Islet of Langerhans (tissue), 1 donor: ENCODE measurements around the gene LIPG.

ENCODE experiments used
- FAIRE-seq: peaks from one replicate; lab custom pipeline; 2011; peaks lifted over from hg19 to GRCh38; lab: Jason Lieb, UNC

The LIPG gene

DNA sequence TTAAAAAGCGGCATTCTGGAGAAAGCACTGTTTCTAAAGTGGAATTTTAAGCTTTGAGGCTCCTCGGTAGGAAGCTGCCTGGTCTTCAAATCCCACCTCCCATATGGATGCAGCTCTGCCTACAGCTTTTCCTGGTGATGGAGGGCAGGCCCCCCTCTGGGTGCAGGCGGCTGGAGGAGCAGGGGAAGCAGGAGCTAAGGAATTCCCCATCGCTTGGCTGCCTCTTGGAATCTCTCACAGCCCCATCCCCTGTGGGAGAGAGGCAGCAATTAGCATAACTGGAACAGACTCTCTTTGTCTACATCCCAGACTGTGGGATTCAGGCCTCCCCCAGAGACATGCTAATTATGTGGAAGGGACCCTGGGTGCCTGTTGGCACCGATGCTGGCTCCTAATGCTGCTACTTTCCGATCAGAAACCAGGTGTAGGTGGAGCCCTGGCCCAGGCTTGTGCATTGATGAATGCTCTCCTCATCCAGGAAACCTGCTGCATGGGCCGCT is 51.3 kb downstream of the LIPG start:
- FAIRE-seq = no peak

GRCh38 chr18:49613641-49614151 is 51.8 kb downstream of the LIPG start:
- no peak for FAIRE-seq

- no peak for FAIRE-seq
These were observed 54.9 kb downstream of the LIPG start for GRCh38 chr18:49616618-49617328.

GRCh38 chr18:49617329-49617695 is 55.5 kb downstream of the LIPG start:
- no peak for FAIRE-seq

- no peak for FAIRE-seq
These were observed 56.0 kb downstream of the LIPG start for GRCh38 chr18:49617865-49618264.

DNA sequence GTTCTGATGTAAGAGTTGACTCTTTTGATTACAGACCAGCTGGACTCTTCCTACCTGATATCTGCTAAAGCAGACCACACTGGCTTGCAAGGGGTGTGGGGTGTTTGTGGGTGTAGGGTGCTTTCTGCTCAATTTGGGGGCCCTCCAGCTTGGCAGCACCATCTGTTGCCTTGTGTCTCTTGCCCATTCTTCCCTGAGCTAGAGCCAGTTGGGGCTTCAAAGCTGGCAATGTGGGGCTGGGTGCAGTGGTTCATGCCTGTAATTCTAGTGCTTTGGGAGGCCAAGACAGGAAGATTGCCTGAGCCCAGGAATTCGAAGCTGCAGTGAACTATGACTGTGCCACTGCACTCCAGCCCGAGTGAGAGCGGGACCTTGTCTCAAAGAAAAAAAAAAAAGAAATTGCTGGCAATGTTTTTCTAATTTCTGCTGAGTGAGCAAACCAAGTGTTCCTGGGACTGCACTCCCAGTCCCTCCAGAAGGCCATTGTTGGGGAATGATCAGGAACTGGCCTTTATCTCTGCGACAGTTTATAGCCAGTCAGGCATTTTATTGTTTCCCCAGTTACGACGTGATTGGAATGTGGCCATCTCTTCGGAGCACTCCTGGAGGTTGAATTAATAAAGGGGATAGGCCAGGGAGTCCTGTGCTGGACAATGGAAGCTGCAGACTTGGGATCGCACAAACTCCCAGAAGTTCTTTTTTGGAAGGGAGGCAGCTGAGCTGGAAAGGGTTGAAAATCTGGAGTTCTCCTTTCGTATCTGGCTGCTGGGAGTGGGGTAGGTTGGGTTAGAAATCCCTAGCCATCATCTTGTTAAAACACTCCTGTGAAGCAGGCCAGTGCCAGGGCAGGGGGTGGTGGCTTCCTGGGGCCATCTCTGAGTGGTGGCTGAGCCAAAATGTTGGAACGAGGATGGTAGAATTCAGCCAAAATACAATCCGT is 57.2 kb downstream of the LIPG start:
- FAIRE-seq = no peak

- FAIRE-seq = no peak
These were observed 57.9 kb downstream of the LIPG start for GRCh38 chr18:49619801-49620200.

DNA sequence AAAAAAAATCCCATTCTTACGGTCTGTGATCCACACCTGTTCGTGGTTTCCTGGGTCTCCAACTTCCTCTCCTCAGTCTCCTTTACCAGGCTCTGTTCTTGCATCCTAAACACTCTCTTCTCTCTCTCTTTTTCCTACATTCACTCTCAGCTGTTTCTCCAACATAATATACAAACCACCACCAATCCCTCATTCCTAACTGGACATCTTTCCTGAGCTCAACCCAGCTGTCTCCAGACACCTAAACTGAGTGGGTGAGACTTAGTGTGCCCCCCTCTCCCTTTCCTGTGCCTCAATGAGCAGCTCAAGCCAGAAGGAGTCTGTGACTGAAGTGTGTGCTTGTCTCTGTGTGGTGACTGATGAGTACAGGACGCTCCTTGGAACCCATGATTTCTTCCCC is 59.4 kb downstream of the LIPG start:
- FAIRE-seq = no peak

- no peak for FAIRE-seq
These were observed 60.0 kb downstream of the LIPG start for GRCh38 chr18:49621717-49622351.

DNA sequence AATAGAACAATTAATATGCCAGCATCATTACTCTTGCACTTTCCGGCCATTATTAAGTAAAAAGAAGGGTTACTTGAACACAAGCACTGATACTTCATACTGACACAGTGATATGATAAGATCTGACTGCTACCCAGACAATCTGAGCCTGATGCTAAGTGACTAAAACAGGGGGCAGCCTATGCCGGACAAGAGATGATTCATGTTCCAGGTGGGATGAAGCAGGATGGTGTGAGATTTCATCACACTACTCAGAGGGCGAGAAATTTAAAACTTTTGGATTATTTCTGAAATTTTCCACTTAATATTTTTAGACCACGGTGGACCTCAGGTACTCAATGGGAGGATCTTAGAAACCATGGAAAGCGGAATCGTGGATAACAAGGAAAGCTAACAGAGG is 61.7 kb downstream of the LIPG start:
- FAIRE-seq = no peak

GRCh38 chr18:49625021-49625691 is 63.3 kb downstream of the LIPG start:
- FAIRE-seq = no peak

GRCh38 chr18:49626842-49627467 is 65.1 kb downstream of the LIPG start:
- no peak for FAIRE-seq

DNA sequence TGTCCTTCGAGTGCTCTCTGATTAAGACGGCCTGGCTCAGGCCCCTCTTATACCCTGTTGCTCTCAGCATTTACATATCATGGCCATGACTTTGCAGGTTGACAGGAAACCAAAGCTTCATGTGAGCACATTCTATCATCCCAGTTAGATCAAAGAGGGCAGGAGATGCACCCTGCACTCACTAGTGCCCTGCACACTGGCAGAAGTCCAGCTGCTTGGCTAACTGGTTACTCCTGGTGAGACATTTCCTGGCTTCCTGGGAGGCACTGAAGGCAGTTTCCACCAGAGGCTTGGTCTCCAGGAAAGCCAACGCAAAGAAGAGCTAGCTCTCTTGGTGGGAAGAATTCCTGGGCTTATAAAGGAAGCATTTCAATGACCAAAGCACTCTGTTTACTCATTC is 66.3 kb downstream of the LIPG start:
- no peak for FAIRE-seq

DNA sequence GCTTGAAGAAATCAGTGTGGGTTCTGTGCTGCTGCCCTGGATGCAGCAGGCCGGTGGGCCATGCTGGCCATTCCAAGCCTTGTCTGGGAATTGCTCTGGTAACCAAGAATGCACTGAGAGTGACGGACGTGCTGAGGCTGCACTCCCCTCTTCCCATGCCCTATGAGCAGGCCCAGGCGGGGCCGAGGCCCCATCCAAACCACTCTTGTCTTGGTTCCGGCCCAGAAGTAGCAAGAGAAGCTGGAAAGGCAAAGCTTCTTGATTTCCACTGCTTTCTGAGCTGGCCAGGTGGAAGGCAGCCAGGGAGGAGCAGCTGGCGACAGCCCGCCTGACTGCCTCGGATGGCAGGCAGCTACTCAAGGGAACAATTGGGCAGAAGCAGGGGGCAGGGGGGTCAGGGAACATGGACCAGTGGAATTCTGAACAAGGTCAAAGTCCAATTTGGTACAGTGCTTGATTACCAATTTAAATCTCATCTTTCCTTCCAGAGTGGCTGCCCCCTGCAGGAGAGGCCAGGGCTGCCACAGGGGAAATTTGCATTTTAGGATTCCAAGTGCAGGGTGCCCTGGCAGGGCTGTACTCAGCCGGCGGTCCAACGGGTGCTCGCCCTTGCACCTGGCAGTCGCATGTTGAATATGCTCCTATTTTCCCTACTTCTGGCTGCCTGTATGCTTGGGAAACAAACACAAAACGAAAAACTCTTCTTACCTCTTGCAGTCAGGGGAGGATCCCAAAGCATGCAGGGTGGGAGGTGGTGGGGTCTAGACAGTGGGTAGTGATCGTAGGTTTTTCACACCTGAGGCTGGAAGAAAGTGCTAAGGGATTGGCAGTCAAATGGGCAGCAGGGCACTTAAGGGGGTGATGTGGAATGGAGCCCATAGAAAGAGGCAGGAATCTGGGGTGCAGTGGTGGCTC is 67.3 kb downstream of the LIPG start:
- FAIRE-seq = no peak

- no peak for FAIRE-seq
These were observed 68.4 kb downstream of the LIPG start for GRCh38 chr18:49630246-49630699.

GRCh38 chr18:49631146-49631866 is 69.4 kb downstream of the LIPG start:
- FAIRE-seq = no peak

GRCh38 chr18:49632588-49632987 is 70.7 kb downstream of the LIPG start:
- FAIRE-seq = no peak

- no peak for FAIRE-seq
These were observed 76.4 kb downstream of the LIPG start for GRCh38 chr18:49638209-49638785.

GRCh38 chr18:49638891-49639557 is 77.2 kb downstream of the LIPG start:
- FAIRE-seq = no peak
